ENCODE results near the gene TMEM138. TPM values are rescaled to one million over a fixed set of nuclear protein-coding genes. Genes with fewer than 3 reads are reported as not detected.

The TMEM138 gene
- total RNA-seq, 2 experiments from 2014 or later, result 31.1 to 48.8 TPM

- Histone ChIP-seq H3K4me1 (ENCODE audit: insufficient read depth, low read length, poor library complexity, severe bottlenecking) (peaks cover 66% of the 10 kb centered on the region), H3K79me2 (ENCODE audit: insufficient read depth, low read depth, low read length) (peaks cover 40% of the 10 kb centered on the region), H3K9me2 (ENCODE audit: insufficient read depth, low read length) (no peaks in the 10 kb centered on the region), H4K20me1 (ENCODE audit: insufficient read depth, low read length) (no peaks in the 10 kb centered on the region), H3K36me3 (ENCODE audit: insufficient read depth, low read length) (peaks cover 23% of the 10 kb centered on the region), H3K27ac (ENCODE audit: low read depth, low read length, poor library complexity, severe bottlenecking) (peak overlapping the region; percentile 3), H2AFZ (ENCODE audit: low read length) (no peak overlapping the region), H3K4me2 (ENCODE audit: low read length) (peak overlapping the region; percentile 85; the same call in 1 of the 2 replicates), H3K9me3 (ENCODE audit: low read length) (no peaks in the 10 kb centered on the region), H3K4me3 (ENCODE audit: low read depth, low read length, poor library complexity, severe bottlenecking) (no peak overlapping the region)
- intact Hi-C loops (cut with micrococcal nuclease; ENCODE audit: unreplicated experiment), result no loop called here
- no TSS peak for BruUV-seq (replicated peaks)
- TF ChIP-seq EZH2phosphoT487 (IDR thresholded peaks at IDR 0.05; ENCODE audit: borderline replicate concordance, low read depth, low read length), result no peak
- TF ChIP-seq, protein P1, sequence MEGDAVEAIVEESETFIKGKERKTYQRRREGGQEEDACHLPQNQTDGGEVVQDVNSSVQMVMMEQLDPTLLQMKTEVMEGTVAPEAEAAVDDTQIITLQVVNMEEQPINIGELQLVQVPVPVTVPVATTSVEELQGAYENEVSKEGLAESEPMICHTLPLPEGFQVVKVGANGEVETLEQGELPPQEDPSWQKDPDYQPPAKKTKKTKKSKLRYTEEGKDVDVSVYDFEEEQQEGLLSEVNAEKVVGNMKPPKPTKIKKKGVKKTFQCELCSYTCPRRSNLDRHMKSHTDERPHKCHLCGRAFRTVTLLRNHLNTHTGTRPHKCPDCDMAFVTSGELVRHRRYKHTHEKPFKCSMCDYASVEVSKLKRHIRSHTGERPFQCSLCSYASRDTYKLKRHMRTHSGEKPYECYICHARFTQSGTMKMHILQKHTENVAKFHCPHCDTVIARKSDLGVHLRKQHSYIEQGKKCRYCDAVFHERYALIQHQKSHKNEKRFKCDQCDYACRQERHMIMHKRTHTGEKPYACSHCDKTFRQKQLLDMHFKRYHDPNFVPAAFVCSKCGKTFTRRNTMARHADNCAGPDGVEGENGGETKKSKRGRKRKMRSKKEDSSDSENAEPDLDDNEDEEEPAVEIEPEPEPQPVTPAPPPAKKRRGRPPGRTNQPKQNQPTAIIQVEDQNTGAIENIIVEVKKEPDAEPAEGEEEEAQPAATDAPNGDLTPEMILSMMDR (conservative IDR thresholded peaks at IDR 0.05; ENCODE audit: low read length), result no peak
- CTCF ChIA-PET (ENCODE audit: unreplicated experiment), result interaction anchor here (1.2 to 1.6 kb wide), 2 partner anchors 23 to 27 kb away, joined by 3 to 5 read pairs; no protein-coding TSS in a partner anchor
- POLR2A ChIA-PET, result interaction anchor here (0.7 to 2.1 kb wide), 4 partner anchors 16 to 27 kb away, joined by 3 to 9 read pairs (median 4); no protein-coding TSS in a partner anchor
- DNase-seq (ENCODE audit: low spot score), result no peak
Measured at GRCh38 chr11:61358566-61358965, 3.6 kb upstream of the TMEM138 start.

GRCh38 chr11:61359516-61359915, 2.7 kb upstream of the TMEM138 start:
- no peak for DNase-seq (ENCODE audit: low spot score)
- peak overlapping the region; percentile 85 for H3K4me2 ChIP-seq (ENCODE audit: low read length)
- peak overlapping the region; percentile 69 for H3K27ac ChIP-seq (ENCODE audit: low read depth, low read length, poor library complexity, severe bottlenecking)
- H3K79me2 ChIP-seq (ENCODE audit: insufficient read depth, low read depth, low read length), result peaks cover 49% of the 10 kb centered on the region
- H3K9me2 ChIP-seq (ENCODE audit: insufficient read depth, low read length), result no peaks in the 10 kb centered on the region
- intact Hi-C loops (cut with micrococcal nuclease; ENCODE audit: unreplicated experiment), result no loop called here
- H3K4me1 ChIP-seq (ENCODE audit: insufficient read depth, low read length, poor library complexity, severe bottlenecking), result peaks cover 61% of the 10 kb centered on the region
- no peaks in the 10 kb centered on the region for H4K20me1 ChIP-seq (ENCODE audit: insufficient read depth, low read length)
- H3K36me3 ChIP-seq (ENCODE audit: insufficient read depth, low read length), result peaks cover 23% of the 10 kb centered on the region
- H3K4me3 ChIP-seq (ENCODE audit: low read depth, low read length, poor library complexity, severe bottlenecking), result peak overlapping the region; percentile 86
- ChIA-PET CTCF (ENCODE audit: unreplicated experiment) (interaction anchor here (1.5 to 1.6 kb wide), 2 partner anchors 23 to 26 kb away, joined by 5 read pairs; no protein-coding TSS in a partner anchor), POLR2A (interaction anchor here (1.0 to 4.7 kb wide), 4 partner anchors 10 to 24 kb away, joined by 3 to 80 read pairs (median 4); partner anchors contain the start of genes DDB1 and TKFC)
- BruUV-seq (replicated peaks), result no TSS peak
- no peak for TF ChIP-seq EZH2phosphoT487 (IDR thresholded peaks at IDR 0.05; ENCODE audit: borderline replicate concordance, low read depth, low read length)
- TF ChIP-seq, protein P1 (conservative IDR thresholded peaks at IDR 0.05; ENCODE audit: low read length), result no peak
- no peaks in the 10 kb centered on the region for H3K9me3 ChIP-seq (ENCODE audit: low read length)
- H2AFZ ChIP-seq (ENCODE audit: low read length), result no peak overlapping the region

- Histone ChIP-seq H2AFZ (ENCODE audit: low read length) (no peak overlapping the region), H3K9me2 (ENCODE audit: insufficient read depth, low read length) (no peaks in the 10 kb centered on the region), H3K36me3 (ENCODE audit: insufficient read depth, low read length) (peaks cover 33% of the 10 kb centered on the region), H3K9me3 (ENCODE audit: low read length) (no peaks in the 10 kb centered on the region), H3K4me3 (ENCODE audit: low read depth, low read length, poor library complexity, severe bottlenecking) (peak overlapping the region; percentile 86), H3K4me2 (ENCODE audit: low read length) (peak overlapping the region; percentile 85), H3K27ac (ENCODE audit: low read depth, low read length, poor library complexity, severe bottlenecking) (peak overlapping the region; percentile 89), H4K20me1 (ENCODE audit: insufficient read depth, low read length) (no peaks in the 10 kb centered on the region), H3K79me2 (ENCODE audit: insufficient read depth, low read depth, low read length) (peaks cover 51% of the 10 kb centered on the region), H3K4me1 (ENCODE audit: insufficient read depth, low read length, poor library complexity, severe bottlenecking) (peaks cover 52% of the 10 kb centered on the region)
- ChIA-PET POLR2A (interaction anchor here (0.5 to 4.7 kb wide), 7 partner anchors 11 to 776 kb away, joined by 3 to 80 read pairs (median 4); partner anchors contain the start of genes CPSF7, DDB1, SDHAF2 and TKFC), CTCF (ENCODE audit: unreplicated experiment) (interaction anchor here (0.7 to 1.8 kb wide), 4 partner anchors 25 to 27 kb away, joined by 3 to 13 read pairs (median 4); no protein-coding TSS in a partner anchor)
- intact Hi-C loops (cut with micrococcal nuclease; ENCODE audit: unreplicated experiment), result loop anchor here (5.0 kb wide), 1 partner anchor 66 kb away; the partner anchor contains the start of gene CPSF7
- no peak for DNase-seq (ENCODE audit: low spot score)
- TSS peak; percentile 74 for BruUV-seq (replicated peaks)
- TF ChIP-seq, protein P1 (conservative IDR thresholded peaks at IDR 0.05; ENCODE audit: low read length), result no peak
- no peak for TF ChIP-seq EZH2phosphoT487 (IDR thresholded peaks at IDR 0.05; ENCODE audit: borderline replicate concordance, low read depth, low read length)
Measured at GRCh38 chr11:61361237-61361740, 885 bp upstream of the TMEM138 start.
